Stomach (tissue), 4 donors: ENCODE measurements around the gene DCX.

ENCODE experiments used
- CTCF ChIP-seq, 7 experiments: fragments of 450-650 bp in 4 of 7; fragments of 200-600 bp in 3 of 7; sonication (generic) in 3 of 7; IDR thresholded peaks; one replicate each; pipeline ENCODE4 v1.5.1; 2016 to 2019; ENCODE audit warnings: antibody characterized with exemption in 7 of 7, control low read depth in 2 of 7, mild to moderate bottlenecking in 1 of 7
- POLR2A ChIP-seq, 4 donors: fragments of 450-650 bp; IDR thresholded peaks; one replicate each; pipeline ENCODE4 v1.6.1; 2016; ENCODE audit warnings: antibody characterized with exemption in 4 of 4, control low read depth in 2 of 4, mild to moderate bottlenecking in 1 of 4, moderate library complexity in 1 of 4

- TF ChIP-seq POLR2A (IDR thresholded peaks at IDR 0.05) (no peak), CTCF (IDR thresholded peaks at IDR 0.05) (no peak)
Observed at GRCh38 chrX:111270339-111270738, 141.7 kb downstream of the DCX start, which contains the start of gene CAPN6.
